ENCODE data around the gene ZNF329. TPM values are rescaled to one million over a fixed set of nuclear protein-coding genes. Genes with fewer than 3 reads are reported as not detected.

The ZNF329 gene
- total and polyA plus RNA-seq, 2 experiments from 2014 or later: 2.7 to 16.9 TPM

DNA sequence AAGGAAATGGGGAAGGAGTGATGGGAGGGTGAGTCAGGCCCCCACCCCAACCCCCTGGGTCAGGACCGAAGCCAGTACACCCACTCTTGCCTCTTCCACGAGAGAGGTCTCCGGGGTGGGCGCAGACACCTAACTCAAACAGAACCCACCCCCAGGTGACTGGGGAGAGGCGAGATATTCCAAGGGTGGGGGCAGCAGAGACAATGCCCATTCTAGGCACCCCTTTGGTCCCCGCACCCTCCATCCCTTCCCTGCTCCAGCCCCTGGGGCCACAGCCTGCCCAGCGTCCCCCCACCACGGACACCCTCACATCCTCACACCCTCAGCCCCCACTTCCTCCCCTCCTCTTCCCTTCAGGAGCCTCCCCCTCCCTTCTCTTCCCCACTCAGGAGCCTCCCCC, 53.2 kb downstream of the ZNF329 start:
- Histone ChIP-seq H3K36me3 (ENCODE audit: insufficient read depth) (no peaks in the 10 kb centered on the region), H3K79me2 (replicated peaks; ENCODE audit: insufficient read depth) (peaks cover 16% of the 10 kb centered on the region), H3K4me2 (peak overlapping the region; percentile 91), H2AFZ (no peak overlapping the region), H3K27me3 (ENCODE audit: insufficient read depth) (no peaks in the 10 kb centered on the region), H4K20me1 (replicated peaks; ENCODE audit: insufficient read depth) (no peaks in the 10 kb centered on the region), H3K27ac (ENCODE audit: low read depth) (no peak overlapping the region; the same call in 1 of the 2 replicates), H3K4me1 (ENCODE audit: insufficient read depth) (no peaks in the 10 kb centered on the region; the same call in none of the 2 replicates), H3F3A (replicated peaks; ENCODE audit: low read depth) (no peaks in the 10 kb centered on the region), H3K9me2 (ENCODE audit: insufficient read depth) (no peaks in the 10 kb centered on the region), H3K4me3 (peak overlapping the region; percentile 94)
- ATAC-seq (peak; percentile 7), DNase-seq (ENCODE audit: low spot score) (no peak)
- H3K36me3 Mint-ChIP-seq (ENCODE audit: low read depth): peaks cover 20% of the 10 kb centered on the region
- H3K4me1 Mint-ChIP-seq: peaks cover 12% of the 10 kb centered on the region
- peaks cover 38% of the 10 kb centered on the region for H3K9me3 Mint-ChIP-seq
- peak overlapping the region; percentile 99 for H3K27ac Mint-ChIP-seq
- TF ChIP-seq ZNF331 (CRISPR knock-in tag; IDR thresholded peaks at IDR 0.05; ENCODE audit: low read depth) (no peak), JUNB (IDR thresholded peaks at IDR 0.05; ENCODE audit: unreplicated experiment) (no peak), CREB1 (CRISPR knock-in tag; IDR thresholded peaks at IDR 0.05; ENCODE audit: low read depth) (no peak), ZNF114 (CRISPR knock-in tag; IDR thresholded peaks at IDR 0.05) (no peak), EZH2 (IDR thresholded peaks at IDR 0.05; ENCODE audit: low read depth, unreplicated experiment) (no peak), STAT1 (IDR thresholded peaks at IDR 0.05; ENCODE audit: unreplicated experiment) (no peak), EZH2phosphoT487 (IDR thresholded peaks at IDR 0.05; ENCODE audit: unreplicated experiment) (no peak), NANOG (IDR thresholded peaks at IDR 0.05; ENCODE audit: borderline replicate concordance) (no peak), POLR2AphosphoS5 (IDR thresholded peaks at IDR 0.05; ENCODE audit: low read depth) (no peak)
- TF ChIP-seq, protein P1, sequence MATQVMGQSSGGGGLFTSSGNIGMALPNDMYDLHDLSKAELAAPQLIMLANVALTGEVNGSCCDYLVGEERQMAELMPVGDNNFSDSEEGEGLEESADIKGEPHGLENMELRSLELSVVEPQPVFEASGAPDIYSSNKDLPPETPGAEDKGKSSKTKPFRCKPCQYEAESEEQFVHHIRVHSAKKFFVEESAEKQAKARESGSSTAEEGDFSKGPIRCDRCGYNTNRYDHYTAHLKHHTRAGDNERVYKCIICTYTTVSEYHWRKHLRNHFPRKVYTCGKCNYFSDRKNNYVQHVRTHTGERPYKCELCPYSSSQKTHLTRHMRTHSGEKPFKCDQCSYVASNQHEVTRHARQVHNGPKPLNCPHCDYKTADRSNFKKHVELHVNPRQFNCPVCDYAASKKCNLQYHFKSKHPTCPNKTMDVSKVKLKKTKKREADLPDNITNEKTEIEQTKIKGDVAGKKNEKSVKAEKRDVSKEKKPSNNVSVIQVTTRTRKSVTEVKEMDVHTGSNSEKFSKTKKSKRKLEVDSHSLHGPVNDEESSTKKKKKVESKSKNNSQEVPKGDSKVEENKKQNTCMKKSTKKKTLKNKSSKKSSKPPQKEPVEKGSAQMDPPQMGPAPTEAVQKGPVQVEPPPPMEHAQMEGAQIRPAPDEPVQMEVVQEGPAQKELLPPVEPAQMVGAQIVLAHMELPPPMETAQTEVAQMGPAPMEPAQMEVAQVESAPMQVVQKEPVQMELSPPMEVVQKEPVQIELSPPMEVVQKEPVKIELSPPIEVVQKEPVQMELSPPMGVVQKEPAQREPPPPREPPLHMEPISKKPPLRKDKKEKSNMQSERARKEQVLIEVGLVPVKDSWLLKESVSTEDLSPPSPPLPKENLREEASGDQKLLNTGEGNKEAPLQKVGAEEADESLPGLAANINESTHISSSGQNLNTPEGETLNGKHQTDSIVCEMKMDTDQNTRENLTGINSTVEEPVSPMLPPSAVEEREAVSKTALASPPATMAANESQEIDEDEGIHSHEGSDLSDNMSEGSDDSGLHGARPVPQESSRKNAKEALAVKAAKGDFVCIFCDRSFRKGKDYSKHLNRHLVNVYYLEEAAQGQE (IDR thresholded peaks at IDR 0.05; ENCODE audit: unreplicated experiment): no peak
- TF ChIP-seq, protein P2, sequence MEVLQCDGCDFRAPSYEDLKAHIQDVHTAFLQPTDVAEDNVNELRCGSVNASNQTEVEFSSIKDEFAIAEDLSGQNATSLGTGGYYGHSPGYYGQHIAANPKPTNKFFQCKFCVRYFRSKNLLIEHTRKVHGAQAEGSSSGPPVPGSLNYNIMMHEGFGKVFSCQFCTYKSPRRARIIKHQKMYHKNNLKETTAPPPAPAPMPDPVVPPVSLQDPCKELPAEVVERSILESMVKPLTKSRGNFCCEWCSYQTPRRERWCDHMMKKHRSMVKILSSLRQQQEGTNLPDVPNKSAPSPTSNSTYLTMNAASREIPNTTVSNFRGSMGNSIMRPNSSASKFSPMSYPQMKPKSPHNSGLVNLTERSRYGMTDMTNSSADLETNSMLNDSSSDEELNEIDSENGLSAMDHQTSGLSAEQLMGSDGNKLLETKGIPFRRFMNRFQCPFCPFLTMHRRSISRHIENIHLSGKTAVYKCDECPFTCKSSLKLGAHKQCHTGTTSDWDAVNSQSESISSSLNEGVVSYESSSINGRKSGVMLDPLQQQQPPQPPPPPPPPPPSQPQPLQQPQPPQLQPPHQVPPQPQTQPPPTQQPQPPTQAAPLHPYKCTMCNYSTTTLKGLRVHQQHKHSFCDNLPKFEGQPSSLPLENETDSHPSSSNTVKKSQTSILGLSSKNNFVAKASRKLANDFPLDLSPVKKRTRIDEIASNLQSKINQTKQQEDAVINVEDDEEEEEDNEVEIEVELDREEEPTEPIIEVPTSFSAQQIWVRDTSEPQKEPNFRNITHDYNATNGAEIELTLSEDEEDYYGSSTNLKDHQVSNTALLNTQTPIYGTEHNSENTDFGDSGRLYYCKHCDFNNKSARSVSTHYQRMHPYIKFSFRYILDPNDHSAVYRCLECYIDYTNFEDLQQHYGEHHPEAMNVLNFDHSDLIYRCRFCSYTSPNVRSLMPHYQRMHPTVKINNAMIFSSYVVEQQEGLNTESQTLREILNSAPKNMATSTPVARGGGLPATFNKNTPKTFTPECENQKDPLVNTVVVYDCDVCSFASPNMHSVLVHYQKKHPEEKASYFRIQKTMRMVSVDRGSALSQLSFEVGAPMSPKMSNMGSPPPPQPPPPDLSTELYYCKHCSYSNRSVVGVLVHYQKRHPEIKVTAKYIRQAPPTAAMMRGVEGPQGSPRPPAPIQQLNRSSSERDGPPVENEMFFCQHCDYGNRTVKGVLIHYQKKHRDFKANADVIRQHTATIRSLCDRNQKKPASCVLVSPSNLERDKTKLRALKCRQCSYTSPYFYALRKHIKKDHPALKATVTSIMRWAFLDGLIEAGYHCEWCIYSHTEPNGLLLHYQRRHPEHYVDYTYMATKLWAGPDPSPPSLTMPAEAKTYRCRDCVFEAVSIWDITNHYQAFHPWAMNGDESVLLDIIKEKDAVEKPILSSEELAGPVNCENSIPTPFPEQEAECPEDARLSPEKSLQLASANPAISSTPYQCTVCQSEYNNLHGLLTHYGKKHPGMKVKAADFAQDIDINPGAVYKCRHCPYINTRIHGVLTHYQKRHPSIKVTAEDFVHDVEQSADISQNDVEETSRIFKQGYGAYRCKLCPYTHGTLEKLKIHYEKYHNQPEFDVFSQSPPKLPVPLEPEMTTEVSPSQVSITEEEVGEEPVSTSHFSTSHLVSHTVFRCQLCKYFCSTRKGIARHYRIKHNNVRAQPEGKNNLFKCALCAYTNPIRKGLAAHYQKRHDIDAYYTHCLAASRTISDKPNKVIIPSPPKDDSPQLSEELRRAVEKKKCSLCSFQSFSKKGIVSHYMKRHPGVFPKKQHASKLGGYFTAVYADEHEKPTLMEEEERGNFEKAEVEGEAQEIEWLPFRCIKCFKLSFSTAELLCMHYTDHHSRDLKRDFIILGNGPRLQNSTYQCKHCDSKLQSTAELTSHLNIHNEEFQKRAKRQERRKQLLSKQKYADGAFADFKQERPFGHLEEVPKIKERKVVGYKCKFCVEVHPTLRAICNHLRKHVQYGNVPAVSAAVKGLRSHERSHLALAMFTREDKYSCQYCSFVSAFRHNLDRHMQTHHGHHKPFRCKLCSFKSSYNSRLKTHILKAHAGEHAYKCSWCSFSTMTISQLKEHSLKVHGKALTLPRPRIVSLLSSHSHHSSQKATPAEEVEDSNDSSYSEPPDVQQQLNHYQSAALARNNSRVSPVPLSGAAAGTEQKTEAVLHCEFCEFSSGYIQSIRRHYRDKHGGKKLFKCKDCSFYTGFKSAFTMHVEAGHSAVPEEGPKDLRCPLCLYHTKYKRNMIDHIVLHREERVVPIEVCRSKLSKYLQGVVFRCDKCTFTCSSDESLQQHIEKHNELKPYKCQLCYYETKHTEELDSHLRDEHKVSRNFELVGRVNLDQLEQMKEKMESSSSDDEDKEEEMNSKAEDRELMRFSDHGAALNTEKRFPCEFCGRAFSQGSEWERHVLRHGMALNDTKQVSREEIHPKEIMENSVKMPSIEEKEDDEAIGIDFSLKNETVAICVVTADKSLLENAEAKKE (CRISPR knock-in tag; IDR thresholded peaks at IDR 0.05): no peak
- TF ChIP-seq, protein P3, sequence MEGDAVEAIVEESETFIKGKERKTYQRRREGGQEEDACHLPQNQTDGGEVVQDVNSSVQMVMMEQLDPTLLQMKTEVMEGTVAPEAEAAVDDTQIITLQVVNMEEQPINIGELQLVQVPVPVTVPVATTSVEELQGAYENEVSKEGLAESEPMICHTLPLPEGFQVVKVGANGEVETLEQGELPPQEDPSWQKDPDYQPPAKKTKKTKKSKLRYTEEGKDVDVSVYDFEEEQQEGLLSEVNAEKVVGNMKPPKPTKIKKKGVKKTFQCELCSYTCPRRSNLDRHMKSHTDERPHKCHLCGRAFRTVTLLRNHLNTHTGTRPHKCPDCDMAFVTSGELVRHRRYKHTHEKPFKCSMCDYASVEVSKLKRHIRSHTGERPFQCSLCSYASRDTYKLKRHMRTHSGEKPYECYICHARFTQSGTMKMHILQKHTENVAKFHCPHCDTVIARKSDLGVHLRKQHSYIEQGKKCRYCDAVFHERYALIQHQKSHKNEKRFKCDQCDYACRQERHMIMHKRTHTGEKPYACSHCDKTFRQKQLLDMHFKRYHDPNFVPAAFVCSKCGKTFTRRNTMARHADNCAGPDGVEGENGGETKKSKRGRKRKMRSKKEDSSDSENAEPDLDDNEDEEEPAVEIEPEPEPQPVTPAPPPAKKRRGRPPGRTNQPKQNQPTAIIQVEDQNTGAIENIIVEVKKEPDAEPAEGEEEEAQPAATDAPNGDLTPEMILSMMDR (conservative IDR thresholded peaks at IDR 0.05; ENCODE audit: low read depth in 2 of 2): no peak
- TF ChIP-seq, protein P4, sequence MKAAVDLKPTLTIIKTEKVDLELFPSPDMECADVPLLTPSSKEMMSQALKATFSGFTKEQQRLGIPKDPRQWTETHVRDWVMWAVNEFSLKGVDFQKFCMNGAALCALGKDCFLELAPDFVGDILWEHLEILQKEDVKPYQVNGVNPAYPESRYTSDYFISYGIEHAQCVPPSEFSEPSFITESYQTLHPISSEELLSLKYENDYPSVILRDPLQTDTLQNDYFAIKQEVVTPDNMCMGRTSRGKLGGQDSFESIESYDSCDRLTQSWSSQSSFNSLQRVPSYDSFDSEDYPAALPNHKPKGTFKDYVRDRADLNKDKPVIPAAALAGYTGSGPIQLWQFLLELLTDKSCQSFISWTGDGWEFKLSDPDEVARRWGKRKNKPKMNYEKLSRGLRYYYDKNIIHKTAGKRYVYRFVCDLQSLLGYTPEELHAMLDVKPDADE (IDR thresholded peaks at IDR 0.05): no peak
- H3K27me3 Mint-ChIP-seq (ENCODE audit: insufficient read depth, low read depth, poor library complexity): peaks cover 9% of the 10 kb centered on the region
- peak overlapping the region; percentile 72 for H3K4me3 Mint-ChIP-seq
